ENCODE measurements around the gene ANKS1B.

ANKS1B gene

GRCh38 chr12:99454539-99455172, 530.1 kb downstream of the ANKS1B start:
- CTCF ChIA-PET, result no interaction called here
- DNase-seq, result no peak
- no peaks in the 10 kb centered on the region for H3K36me3 Mint-ChIP-seq
- no peaks in the 10 kb centered on the region for H3K27me3 Mint-ChIP-seq
- H3K27ac Mint-ChIP-seq, result no peak overlapping the region
- no peaks in the 10 kb centered on the region for H3K4me1 Mint-ChIP-seq
- no peak overlapping the region for H3K4me3 Mint-ChIP-seq
- H3K9me3 Mint-ChIP-seq, result peaks cover 13% of the 10 kb centered on the region

- H3K27ac Mint-ChIP-seq, result no peak overlapping the region
- CTCF ChIA-PET, result no interaction called here
- no peaks in the 10 kb centered on the region for H3K36me3 Mint-ChIP-seq
- no peak for DNase-seq
- H3K4me1 Mint-ChIP-seq, result no peaks in the 10 kb centered on the region
- no peak overlapping the region for H3K4me3 Mint-ChIP-seq
- H3K9me3 Mint-ChIP-seq, result peaks cover 13% of the 10 kb centered on the region
- no peaks in the 10 kb centered on the region for H3K27me3 Mint-ChIP-seq
Measured at GRCh38 chr12:99453836-99454538, 530.7 kb downstream of the ANKS1B start.

DNA sequence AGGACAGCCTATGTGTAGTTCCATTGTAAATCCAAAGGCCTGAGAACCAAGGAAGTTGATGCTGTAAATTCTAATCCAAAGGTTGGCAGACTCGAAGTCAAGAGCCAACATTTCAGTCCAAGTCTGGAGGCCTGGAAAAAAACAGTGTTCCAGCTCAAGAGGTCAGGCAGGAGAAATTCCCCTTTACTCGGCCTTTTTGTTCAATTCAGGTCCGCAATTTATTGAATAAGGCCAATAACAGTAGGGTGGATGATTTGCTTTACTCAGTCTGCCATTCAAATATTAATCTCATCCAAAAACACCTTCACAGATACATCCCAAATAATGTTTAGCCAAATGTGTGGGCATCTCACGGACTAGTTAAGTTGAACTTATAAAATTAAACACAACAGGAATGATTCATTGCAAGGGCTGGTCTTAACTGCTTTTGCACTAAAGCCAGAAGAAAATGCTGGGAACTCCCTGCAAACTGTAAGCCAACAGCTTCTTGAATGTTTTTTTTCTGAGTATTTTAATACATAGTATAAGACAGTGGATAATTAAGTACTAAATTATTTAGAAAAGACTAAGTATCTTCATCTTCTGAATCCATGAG, 534.6 kb downstream of the ANKS1B start:
- DNase-seq, result no peak
- H3K4me3 Mint-ChIP-seq, result no peak overlapping the region
- no peaks in the 10 kb centered on the region for H3K27me3 Mint-ChIP-seq
- CTCF ChIA-PET, result no interaction called here
- H3K9me3 Mint-ChIP-seq, result peaks cover 7% of the 10 kb centered on the region
- H3K27ac Mint-ChIP-seq, result no peak overlapping the region
- H3K36me3 Mint-ChIP-seq, result no peaks in the 10 kb centered on the region
- H3K4me1 Mint-ChIP-seq, result no peaks in the 10 kb centered on the region

DNA sequence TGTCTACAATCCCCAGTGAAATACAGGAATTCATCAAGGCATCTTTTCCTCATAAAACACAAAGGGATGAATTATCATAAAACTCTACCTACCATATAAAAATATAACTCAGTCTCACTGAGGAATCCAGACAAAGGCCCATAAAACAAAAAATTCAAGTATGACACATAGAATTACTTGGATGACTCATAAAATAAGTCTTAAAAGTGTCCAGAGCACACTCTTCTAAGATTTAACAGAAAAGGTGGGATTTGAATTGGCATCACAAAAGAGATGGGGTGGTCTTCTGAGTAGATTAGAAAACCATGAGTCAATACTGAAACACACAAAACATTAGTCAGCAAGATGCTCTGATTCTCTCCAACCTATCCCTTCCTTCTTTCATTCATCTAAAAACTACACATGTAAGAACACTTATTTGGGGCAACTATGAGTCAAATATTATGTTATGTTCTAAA, 539.8 kb downstream of the ANKS1B start:
- CTCF ChIA-PET, result no interaction called here
- H3K9me3 Mint-ChIP-seq, result peaks cover 8% of the 10 kb centered on the region
- H3K36me3 Mint-ChIP-seq, result no peaks in the 10 kb centered on the region
- H3K4me1 Mint-ChIP-seq, result no peaks in the 10 kb centered on the region
- DNase-seq, result no peak
- H3K27me3 Mint-ChIP-seq, result no peaks in the 10 kb centered on the region
- H3K4me3 Mint-ChIP-seq, result no peak overlapping the region
- H3K27ac Mint-ChIP-seq, result no peak overlapping the region

- CTCF ChIA-PET, result no interaction called here
- H3K4me3 Mint-ChIP-seq, result no peak overlapping the region
- H3K27me3 Mint-ChIP-seq, result no peaks in the 10 kb centered on the region
- peaks cover 12% of the 10 kb centered on the region for H3K9me3 Mint-ChIP-seq
- no peak for DNase-seq
- H3K36me3 Mint-ChIP-seq, result no peaks in the 10 kb centered on the region
- H3K4me1 Mint-ChIP-seq, result no peaks in the 10 kb centered on the region
- no peak overlapping the region for H3K27ac Mint-ChIP-seq
Measured at GRCh38 chr12:99442758-99443157, 542.0 kb downstream of the ANKS1B start.

GRCh38 chr12:99439399-99439798, 545.3 kb downstream of the ANKS1B start:
- H3K27ac Mint-ChIP-seq, result no peak overlapping the region
- no peak overlapping the region for H3K4me3 Mint-ChIP-seq
- H3K9me3 Mint-ChIP-seq, result peaks cover 8% of the 10 kb centered on the region
- no peak for DNase-seq
- H3K36me3 Mint-ChIP-seq, result no peaks in the 10 kb centered on the region
- CTCF ChIA-PET, result no interaction called here
- no peaks in the 10 kb centered on the region for H3K27me3 Mint-ChIP-seq
- H3K4me1 Mint-ChIP-seq, result no peaks in the 10 kb centered on the region

GRCh38 chr12:99436584-99436983, 548.2 kb downstream of the ANKS1B start:
- no peaks in the 10 kb centered on the region for H3K27me3 Mint-ChIP-seq
- CTCF ChIA-PET, result no interaction called here
- H3K9me3 Mint-ChIP-seq, result peaks cover 5% of the 10 kb centered on the region
- DNase-seq, result no peak
- no peaks in the 10 kb centered on the region for H3K36me3 Mint-ChIP-seq
- H3K4me3 Mint-ChIP-seq, result no peak overlapping the region
- no peaks in the 10 kb centered on the region for H3K4me1 Mint-ChIP-seq
- no peak overlapping the region for H3K27ac Mint-ChIP-seq

- CTCF ChIA-PET, result no interaction called here
- Mint-ChIP-seq H3K27ac (no peak overlapping the region), H3K36me3 (no peaks in the 10 kb centered on the region), H3K4me1 (no peaks in the 10 kb centered on the region), H3K9me3 (peaks cover 5% of the 10 kb centered on the region), H3K27me3 (no peaks in the 10 kb centered on the region), H3K4me3 (no peak overlapping the region)
- no peak for DNase-seq
Measured at GRCh38 chr12:99435095-99435791, 549.5 kb downstream of the ANKS1B start.

- Mint-ChIP-seq H3K4me1 (no peaks in the 10 kb centered on the region), H3K27me3 (no peaks in the 10 kb centered on the region), H3K27ac (no peak overlapping the region), H3K9me3 (no peaks in the 10 kb centered on the region), H3K36me3 (no peaks in the 10 kb centered on the region), H3K4me3 (no peak overlapping the region)
- DNase-seq, result no peak
- CTCF ChIA-PET, result no interaction called here
Measured at GRCh38 chr12:99433155-99433554, 551.6 kb downstream of the ANKS1B start.

DNA sequence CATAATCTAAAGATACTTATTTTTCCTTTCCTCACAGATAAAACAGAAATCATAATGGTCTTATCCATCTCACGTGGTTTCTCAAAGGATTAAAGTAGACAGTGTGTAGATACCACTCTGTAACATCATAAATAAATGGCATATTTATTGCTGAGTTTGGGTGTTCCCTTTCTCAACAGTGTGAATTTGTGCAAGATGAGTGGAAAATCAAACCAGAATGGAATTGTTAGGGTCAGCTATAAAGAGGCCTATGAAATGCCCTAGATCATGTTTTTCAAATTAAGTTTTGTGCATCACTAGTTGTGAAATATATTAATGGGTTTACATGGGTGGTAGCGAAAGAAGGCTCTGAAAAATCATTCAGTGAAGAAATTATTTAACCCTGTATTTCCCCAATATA, 553.5 kb downstream of the ANKS1B start:
- Mint-ChIP-seq H3K27me3 (no peaks in the 10 kb centered on the region), H3K27ac (no peak overlapping the region), H3K4me1 (no peaks in the 10 kb centered on the region), H3K36me3 (no peaks in the 10 kb centered on the region), H3K9me3 (no peaks in the 10 kb centered on the region), H3K4me3 (no peak overlapping the region)
- no peak for DNase-seq
- CTCF ChIA-PET, result no interaction called here

GRCh38 chr12:99427104-99427503, 557.6 kb downstream of the ANKS1B start:
- Mint-ChIP-seq H3K9me3 (no peaks in the 10 kb centered on the region), H3K4me3 (no peak overlapping the region), H3K27ac (no peak overlapping the region), H3K36me3 (no peaks in the 10 kb centered on the region), H3K27me3 (no peaks in the 10 kb centered on the region), H3K4me1 (no peaks in the 10 kb centered on the region)
- no peak for DNase-seq
- CTCF ChIA-PET, result no interaction called here

- H3K4me3 Mint-ChIP-seq, result no peak overlapping the region
- H3K27me3 Mint-ChIP-seq, result no peaks in the 10 kb centered on the region
- H3K36me3 Mint-ChIP-seq, result no peaks in the 10 kb centered on the region
- CTCF ChIA-PET, result no interaction called here
- no peak overlapping the region for H3K27ac Mint-ChIP-seq
- DNase-seq, result no peak
- H3K4me1 Mint-ChIP-seq, result no peaks in the 10 kb centered on the region
- H3K9me3 Mint-ChIP-seq, result peaks cover 8% of the 10 kb centered on the region
Measured at GRCh38 chr12:99418379-99418778, 566.4 kb downstream of the ANKS1B start.

- Mint-ChIP-seq H3K27me3 (no peaks in the 10 kb centered on the region), H3K4me1 (no peaks in the 10 kb centered on the region), H3K4me3 (no peak overlapping the region), H3K36me3 (no peaks in the 10 kb centered on the region), H3K27ac (no peak overlapping the region), H3K9me3 (peaks cover 18% of the 10 kb centered on the region)
- CTCF ChIA-PET, result no interaction called here
- no peak for DNase-seq
Measured at GRCh38 chr12:99413751-99414150, 571.0 kb downstream of the ANKS1B start.

DNA sequence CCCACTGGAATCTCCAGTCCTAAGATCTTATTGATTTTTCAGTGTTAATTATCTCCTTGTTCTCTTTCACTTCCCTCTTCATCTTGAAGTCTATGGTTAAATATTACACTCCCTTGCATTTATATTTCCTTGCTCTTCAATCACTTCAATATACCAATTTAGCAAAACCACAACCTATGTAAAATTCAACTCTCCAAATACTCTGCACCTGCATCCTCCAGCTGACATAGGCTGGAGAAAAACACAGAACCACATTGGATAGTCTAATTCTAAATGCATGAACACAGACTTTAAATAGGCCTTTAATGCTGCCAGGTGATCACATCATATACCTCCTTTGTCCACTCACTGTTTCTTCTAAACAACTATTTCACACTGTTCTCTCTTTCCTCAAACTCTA, 591.0 kb downstream of the ANKS1B start:
- no peak for DNase-seq
- no peak overlapping the region for H3K4me3 Mint-ChIP-seq
- no peaks in the 10 kb centered on the region for H3K4me1 Mint-ChIP-seq
- H3K9me3 Mint-ChIP-seq, result no peaks in the 10 kb centered on the region
- no peaks in the 10 kb centered on the region for H3K27me3 Mint-ChIP-seq
- no peaks in the 10 kb centered on the region for H3K36me3 Mint-ChIP-seq
- no peak overlapping the region for H3K27ac Mint-ChIP-seq
- CTCF ChIA-PET, result no interaction called here

All from activated naive CD4-positive, alpha-beta T cell treated with anti-CD3 and anti-CD28 coated beads, Interleukin-2, amount 10 ng/mL, durations not matched to agents 7 days and 5 days (primary cell).